Measurements from ENCODE around the gene NAV3.

GRCh38 chr12:77940011-77940423, 109.3 kb downstream of the NAV3 start:
- no peak for TF ChIP-seq CTCF (IDR thresholded peaks at IDR 0.05; ENCODE audit: low read depth, low read length)
- no peak for TF ChIP-seq EZH2phosphoT487 (IDR thresholded peaks at IDR 0.05; ENCODE audit: low read depth)

Data from OCI-LY3 (cell line).